HepG2 (cell line): ENCODE results near the gene BLVRA. TPM values are rescaled to one million over a fixed set of nuclear protein-coding genes. Genes with fewer than 3 reads are reported as not detected.

Experiments
- ATAC-seq: fragments of 200-7000 bp; cut with Tn5 transposase; 3 replicates; pipeline ENCODE4 v1.9.1; 2020; ENCODE audit warnings: mild to moderate bottlenecking, moderate library complexity
- BruUV-seq: library from RNA; stranded (reverse); fragments of 400-500 nt; replicated peaks from 2 replicates; lab custom pipeline; 2021; lab: Mats Ljungman, UMichigan
- CTCF ChIA-PET: fragments of 300-600 bp; formaldehyde crosslinking; extraction: SDS; loops from one replicate; lab custom pipeline; 2021; ENCODE audit warnings: low total read pairs, inconsistent platforms, low intra/inter-chr PET ratio; lab: Yijun Ruan, JAX
- POLR2A ChIA-PET: fragments of 350-600 bp; sonication (Branson Sonifier 250); formaldehyde crosslinking; loops from one replicate; lab custom pipeline; 2020; ENCODE audit warnings: antibody characterized with exemption, inconsistent platforms; lab: Yijun Ruan, JAX
- DNase-seq: peaks from one replicate; pipeline ENCODE4 v3.0.0-alpha.2; 2015; ENCODE audit warnings: low spot score
- FAIRE-seq: peaks from 3 replicates; lab custom pipeline; 2011; peaks lifted over from hg19 to GRCh38; lab: Jason Lieb, UNC
- H2AFZ ChIP-seq: one replicate; pipeline ENCODE4 v1.6.1; 2011; ENCODE audit warnings: low read length, inconsistent platforms
- H3K27ac ChIP-seq: fragments of 300-600 bp; 3 replicates; pipeline ENCODE4 v1.8.0; 2011; ENCODE audit warnings: mixed run types, mild to moderate bottlenecking, mixed read lengths, low read length, inconsistent platforms; ENCODE audit not compliant: insufficient read depth; ENCODE audit errors: extremely low read length
- H3K27me3 ChIP-seq, 2 experiments: fragments of 200-600 bp in 1 of 2; 2 replicates in 1 of 2; 3 replicates in 1 of 2; pipeline versions ENCODE4 v1.6.0 to v1.8.0; 2011; ENCODE audit warnings: low read length in 2 of 2, mild to moderate bottlenecking in 2 of 2, moderate library complexity in 2 of 2, inconsistent platforms in 1 of 2; ENCODE audit not compliant: insufficient read depth in 2 of 2, control insufficient read depth in 1 of 2
- H3K36me3 ChIP-seq, 2 experiments: fragments of 200-600 bp in 1 of 2; replicated peaks in 1 of 2; 2 replicates in 1 of 2; 3 replicates in 1 of 2; pipeline versions ENCODE4 v1.5.1 to v1.8.0; 2011; ENCODE audit warnings: low read length in 2 of 2, inconsistent platforms in 1 of 2; ENCODE audit not compliant: insufficient read depth in 2 of 2, control insufficient read depth in 1 of 2
- H3K4me1 ChIP-seq: 2 replicates; pipeline ENCODE4 v1.5.1; 2012; ENCODE audit warnings: low read length, inconsistent platforms; ENCODE audit not compliant: insufficient read depth
- H3K4me2 ChIP-seq: 2 replicates; pipeline ENCODE4 v1.6.0; 2011; ENCODE audit warnings: low read depth, low read length, inconsistent platforms
- H3K4me3 ChIP-seq, 3 experiments: fragments of 200-600 bp in 1 of 3; sonication (generic), shearing (Covaris generic) in 1 of 3; replicated peaks in 1 of 3; 2 replicates each; pipeline ENCODE4 v1.5.1; 2011 to 2016; ENCODE audit warnings: low read length in 3 of 3, inconsistent platforms in 2 of 3, low read depth in 2 of 3, mild to moderate bottlenecking in 2 of 3, control low read depth in 1 of 3, mixed read lengths in 1 of 3; ENCODE audit not compliant: insufficient read depth in 1 of 3
- H3K79me2 ChIP-seq: one replicate; pipeline ENCODE4 v1.6.1; 2011; ENCODE audit warnings: low read length, inconsistent platforms; ENCODE audit not compliant: insufficient read depth
- H3K9ac ChIP-seq: 2 replicates; pipeline ENCODE4 v1.6.0; 2011; ENCODE audit warnings: mild to moderate bottlenecking, low read depth, low read length, inconsistent platforms; ENCODE audit not compliant: insufficient read depth
- H3K9me3 ChIP-seq: 2 replicates; pipeline ENCODE4 v1.5.1; 2012; ENCODE audit warnings: mild to moderate bottlenecking, low read length
- H4K20me1 ChIP-seq: 2 replicates; pipeline ENCODE4 v1.6.0; 2011; ENCODE audit warnings: inconsistent platforms, mild to moderate bottlenecking, low read length, moderate library complexity; ENCODE audit not compliant: insufficient read depth
- JUNB ChIP-seq: sonication (generic); formaldehyde crosslinking; IDR thresholded peaks from 2 replicates; pipeline ENCODE4 v1.8.0; 2022; ENCODE audit warnings: missing genetic modification reagents, mild to moderate bottlenecking, borderline replicate concordance
- KDM1A ChIP-seq: IDR thresholded peaks from 2 replicates; pipeline ENCODE4 v1.6.1; 2016; ENCODE audit warnings: missing compliant biosample characterization
- RXRA ChIP-seq: sonication (generic); formaldehyde crosslinking; IDR thresholded peaks from 2 replicates; pipeline ENCODE4 v1.5.1; 2020; ENCODE audit warnings: missing genetic modification reagents
- TAF1 ChIP-seq: sonication (generic); formaldehyde crosslinking; IDR thresholded peaks from 2 replicates; pipeline ENCODE4 v1.4.0; 2020; ENCODE audit warnings: missing genetic modification reagents
- ZNF451 ChIP-seq: sonication (generic); formaldehyde crosslinking; IDR thresholded peaks from 2 replicates; pipeline ENCODE4 v1.5.0; 2020; ENCODE audit warnings: mild to moderate bottlenecking, missing genetic modification reagents
- ZNF670 ChIP-seq: sonication (generic); formaldehyde crosslinking; IDR thresholded peaks from 2 replicates; pipeline ENCODE4 v1.8.0; 2022; ENCODE audit warnings: mild to moderate bottlenecking, missing genetic modification reagents, borderline replicate concordance
- WGBS: methylation state at CpG from one replicate; pipeline ENCODE4 v1.1.6; 2017; ENCODE audit warnings: low lambda C conversion rate; 5-methylcytosine and 5-hydroxymethylcytosine counted together
- in situ Hi-C: cut with HindIII; loops from 2 replicates; pipeline ENCODE4 v1.10.0; 2017; ENCODE audit warnings: low pct_unique_long_range_greater_than_20kb; ENCODE audit not compliant: extremely low pct_ligation_motif_present
- intact Hi-C: fragments of 100-400 bp; cut with micrococcal nuclease; formaldehyde crosslinking; loops from one replicate; pipeline ENCODE4 v1.10.0; 2022; ENCODE audit not compliant: unreplicated experiment
- polyA plus RNA-seq, 8 experiments: library from polyadenylated mRNA; depleted of rRNA in 3 of 8; stranded (reverse) in 7 of 8; unstranded in 1 of 8; fragments of >200 nt; fragmentation: Illumina TruSeq in 4 of 8; extraction: Trizol in 4 of 8; gene quantifications; 2 replicates each; pipeline versions ENCODE4 v1.2.1 to v1.2.3, GENCODE V29; 2011 to 2016; ENCODE audit warnings: low read depth in 4 of 8, missing spikeins in 1 of 8, mixed read lengths in 1 of 8; ENCODE audit not compliant: insufficient read depth in 1 of 8
- total RNA-seq, 5 experiments: library from RNA; depleted of rRNA; stranded (reverse); fragments of >200 nt; fragmentation: Illumina TruSeq; extraction: Trizol; gene quantifications; 2 replicates each; pipeline ENCODE4 v1.2.3, GENCODE V29; 2016; ENCODE audit warnings: low read depth in 1 of 5
- TF ChIP-seq, protein P1 (sequence below): sonication (generic); formaldehyde crosslinking; IDR thresholded peaks from 2 replicates; pipeline ENCODE4 v1.5.1; 2020; ENCODE audit warnings: missing genetic modification reagents, mild to moderate bottlenecking, borderline replicate concordance

BLVRA gene
- total and polyA plus RNA-seq, 2 of the 13 experiments (the other 11 are each of a cell fraction or from before 2014, with no cell fraction given) = 39.2 to 64.2 TPM

DNA sequence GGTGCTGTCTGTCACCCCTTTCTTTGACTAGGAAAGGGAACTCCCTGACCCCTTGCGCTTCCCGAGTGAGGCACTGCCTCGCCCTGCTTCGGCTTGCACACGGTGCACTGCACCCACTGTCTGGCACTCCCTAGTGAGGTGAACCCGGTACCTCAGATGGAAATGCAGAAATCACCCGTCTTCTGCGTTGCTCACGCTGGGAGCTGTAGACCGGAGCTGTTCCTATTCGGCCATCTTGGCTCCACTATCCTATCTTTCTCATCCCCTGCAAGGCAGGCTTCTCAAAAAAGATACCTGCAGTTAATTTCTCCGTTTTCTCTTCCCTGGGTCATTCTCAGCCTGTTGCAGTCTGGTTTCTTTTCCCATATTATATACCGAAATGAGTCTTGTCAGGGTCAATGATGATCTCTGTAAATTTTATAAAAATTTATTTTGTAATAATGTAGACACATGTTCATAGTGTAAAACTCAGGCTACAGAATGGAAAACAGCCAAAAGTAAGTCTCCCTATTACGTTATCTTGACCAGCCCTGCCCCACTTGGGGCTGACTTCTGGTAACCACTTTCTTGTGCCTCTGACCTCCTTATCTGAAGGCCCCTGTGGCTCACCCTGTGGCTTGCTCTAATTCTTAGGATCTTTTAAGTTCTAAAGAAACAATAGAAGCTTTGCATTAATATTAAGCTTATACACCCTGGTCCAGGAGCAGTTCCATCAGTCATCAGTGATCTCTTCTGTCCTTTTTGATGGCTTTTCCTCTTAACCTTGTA, 20.7 kb downstream of the BLVRA start:
- ATAC-seq = no peak
- Histone ChIP-seq H3K27me3 (no peaks in the 10 kb centered on the region), H2AFZ (no peak overlapping the region), H3K4me1 (peaks cover 51% of the 10 kb centered on the region), H3K4me2 (0 out of 2 replicates have a peak overlapping the region, but pooled peaks have one; percentile 27), H3K27ac (peak overlapping the region; percentile 13), H4K20me1 (no peaks in the 10 kb centered on the region), H3K9ac (no peak overlapping the region), H3K4me3 (no peak overlapping the region), H3K9me3 (no peaks in the 10 kb centered on the region), H3K79me2 (peaks cover 4% of the 10 kb centered on the region), H3K36me3 (peaks cover 0 to 4% of the 10 kb centered on the region in 2 experiments; a peak in 2 of 5 replicates)
- ChIA-PET CTCF (no interaction called here), POLR2A (interaction anchor here (0.8 to 1.8 kb wide), 4 partner anchors 9 to 196 kb away, joined by 3 to 8 read pairs (median 6); partner anchors contain the start of genes BLVRA and STK17A)
- no TSS peak for BruUV-seq
- FAIRE-seq = no peak
- in situ Hi-C loops (no loop called here), intact Hi-C loops (no loop called here)
- DNase-seq = no peak
- 83% methylated on average over 14 of the region's 14 CpGs for WGBS
- TF ChIP-seq TAF1 (CRISPR knock-in tag) (0 out of 2 replicates have a peak, but pooled peaks have one; percentile 7), ZNF670 (no peak), RXRA (0 out of 2 replicates have a peak, but pooled peaks have one; percentile 2), KDM1A (CRISPR knock-in tag) (no peak), ZNF451 (CRISPR knock-in tag) (no peak), JUNB (CRISPR knock-in tag) (no peak)
- TF ChIP-seq, protein P1, sequence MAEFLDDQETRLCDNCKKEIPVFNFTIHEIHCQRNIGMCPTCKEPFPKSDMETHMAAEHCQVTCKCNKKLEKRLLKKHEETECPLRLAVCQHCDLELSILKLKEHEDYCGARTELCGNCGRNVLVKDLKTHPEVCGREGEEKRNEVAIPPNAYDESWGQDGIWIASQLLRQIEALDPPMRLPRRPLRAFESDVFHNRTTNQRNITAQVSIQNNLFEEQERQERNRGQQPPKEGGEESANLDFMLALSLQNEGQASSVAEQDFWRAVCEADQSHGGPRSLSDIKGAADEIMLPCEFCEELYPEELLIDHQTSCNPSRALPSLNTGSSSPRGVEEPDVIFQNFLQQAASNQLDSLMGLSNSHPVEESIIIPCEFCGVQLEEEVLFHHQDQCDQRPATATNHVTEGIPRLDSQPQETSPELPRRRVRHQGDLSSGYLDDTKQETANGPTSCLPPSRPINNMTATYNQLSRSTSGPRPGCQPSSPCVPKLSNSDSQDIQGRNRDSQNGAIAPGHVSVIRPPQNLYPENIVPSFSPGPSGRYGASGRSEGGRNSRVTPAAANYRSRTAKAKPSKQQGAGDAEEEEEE (CRISPR knock-in tag) = no peak
